CD4-positive, alpha-beta memory T cell (primary cell): ENCODE measurements around the gene USP28. TPM values are rescaled to one million over a fixed set of nuclear protein-coding genes. Genes with fewer than 3 reads are reported as not detected.
A peak's percentile ranks its signal among the peaks of the same experiment; 100 is the strongest.
"Not testable (repeated sequence)": the region's sequence is repeated elsewhere in the genome, so short reads cannot be mapped to it uniquely, and the experiment has no call there.

ENCODE experiments used
- CTCF ChIA-PET: fragments of 350-600 bp; sonication (Branson Sonifier 250); formaldehyde crosslinking; loops from one replicate; lab custom pipeline; 2021; ENCODE audit warnings: inconsistent platforms; ENCODE audit not compliant: partially characterized antibody; lab: Charles Lee
- POLR2A ChIA-PET: fragments of 350-600 bp; sonication (Branson Sonifier 250); formaldehyde crosslinking; loops from one replicate; lab custom pipeline; 2021; ENCODE audit not compliant: partially characterized antibody; lab: Charles Lee
- DNase-seq, 5 donors: peaks; one replicate each; pipeline versions ENCODE4 v3.0.0 to v3.0.0-alpha.2; 2020 to 2022; ENCODE audit warnings: mixed read lengths in 1 of 5
- H3K27ac ChIP-seq: one replicate; pipeline ENCODE4 v1.7.0; 2013; ENCODE audit warnings: low read depth, low read length
- H3K27me3 ChIP-seq: 2 replicates; pipeline ENCODE4 v1.7.0; 2013; ENCODE audit warnings: mild to moderate bottlenecking, low read length, moderate library complexity; ENCODE audit not compliant: insufficient read depth
- H3K36me3 ChIP-seq: 2 replicates; pipeline ENCODE4 v1.7.0; 2013; ENCODE audit warnings: mild to moderate bottlenecking, low read length, moderate library complexity; ENCODE audit not compliant: insufficient read depth
- H3K4me1 ChIP-seq: 2 replicates; pipeline ENCODE4 v1.7.0; 2013; ENCODE audit warnings: mild to moderate bottlenecking, low read length, moderate library complexity; ENCODE audit not compliant: insufficient read depth
- H3K4me3 ChIP-seq, 2 donors: one replicate each; pipeline ENCODE4 v1.7.0; 2013; ENCODE audit warnings: low read length in 2 of 2, mild to moderate bottlenecking in 1 of 2
- H3K9me3 ChIP-seq, 2 donors: one replicate each; pipeline ENCODE4 v1.7.0; 2013; ENCODE audit warnings: low read length in 2 of 2, control low read depth in 1 of 2; ENCODE audit not compliant: control insufficient read depth in 1 of 2
- H3K27ac Mint-ChIP-seq, 7 donors: one replicate each; pipeline ENCODE4 v1.8.0; 2020 to 2021; ENCODE audit warnings: mixed read lengths in 7 of 7, mild to moderate bottlenecking in 6 of 7, inconsistent platforms in 3 of 7, moderate library complexity in 3 of 7
- H3K27me3 Mint-ChIP-seq, 2 donors: one replicate each; pipeline ENCODE4 v1.8.0; 2020 to 2021; ENCODE audit warnings: mixed read lengths in 2 of 2
- H3K36me3 Mint-ChIP-seq, 2 donors: one replicate each; pipeline ENCODE4 v1.8.0; 2020 to 2021; ENCODE audit warnings: mixed read lengths in 2 of 2, inconsistent platforms in 1 of 2, mild to moderate bottlenecking in 1 of 2
- H3K4me1 Mint-ChIP-seq, 4 donors: one replicate each; pipeline ENCODE4 v1.8.0; 2020 to 2021; ENCODE audit warnings: mixed read lengths in 4 of 4, mild to moderate bottlenecking in 1 of 4
- H3K4me3 Mint-ChIP-seq, 8 donors: one replicate each; pipeline ENCODE4 v1.8.0; 2020 to 2021; ENCODE audit warnings: mixed read lengths in 8 of 8, mild to moderate bottlenecking in 7 of 8, moderate library complexity in 6 of 8, inconsistent platforms in 3 of 8
- H3K9me3 Mint-ChIP-seq, 8 donors: one replicate each; pipeline ENCODE4 v1.8.0; 2020 to 2021; ENCODE audit warnings: mixed read lengths in 8 of 8, mild to moderate bottlenecking in 5 of 8, inconsistent platforms in 3 of 8, moderate library complexity in 1 of 8
- intact Hi-C: fragments of 100-400 bp; cut with micrococcal nuclease; formaldehyde crosslinking; loops from one replicate; pipeline ENCODE4 v1.15.1; 2023
- polyA plus RNA-seq, 2 donors: library from polyadenylated mRNA; unstranded; fragments of 300-500 nt; fragmentation: Illumina TruSeq; gene quantifications; one replicate each; pipeline ENCODE4 v1.2.3, GENCODE V29; 2021
- total RNA-seq, 2 experiments: library from RNA; stranded (reverse); gene quantifications; one replicate each; pipeline ENCODE4 v1.2.3, GENCODE V29; 2021

USP28 gene
- total and polyA plus RNA-seq, 4 experiments from 2014 or later: 17.2 to 22.4 (median 18.3) TPM

GRCh38 chr11:113805640-113806039, 69.7 kb downstream of the USP28 start:
- Mint-ChIP-seq H3K27me3 (no peaks in the 10 kb centered on the region), H3K36me3 (peaks cover 45 to 70% of the 10 kb centered on the region in 2 donors), H3K4me1 (no peaks in the 10 kb centered on the region), H3K9me3 (no peaks in the 10 kb centered on the region), H3K4me3 (no peak overlapping the region), H3K27ac (no peak overlapping the region)
- H3K4me3 ChIP-seq: no peak overlapping the region
- no peak for DNase-seq
- ChIA-PET POLR2A (no interaction called here), CTCF (interaction anchor here (1.0 to 1.5 kb wide), 4 partner anchors 10 to 18 kb away, joined by 3 to 4 read pairs (median 3); no protein-coding TSS in a partner anchor)
- H3K4me1 ChIP-seq: no peaks in the 10 kb centered on the region
- no peak overlapping the region for H3K27ac ChIP-seq
- intact Hi-C loops: no loop called here
- no peaks in the 10 kb centered on the region for H3K36me3 ChIP-seq
- H3K9me3 ChIP-seq: no peaks in the 10 kb centered on the region
- H3K27me3 ChIP-seq: no peaks in the 10 kb centered on the region

GRCh38 chr11:113802621-113803020, 72.8 kb downstream of the USP28 start:
- H3K4me3 Mint-ChIP-seq: no peak overlapping the region
- Histone ChIP-seq H3K27me3 (no peaks in the 10 kb centered on the region), H3K27ac (no peak overlapping the region), H3K9me3 (no peaks in the 10 kb centered on the region), H3K36me3 (no peaks in the 10 kb centered on the region), H3K4me1 (no peaks in the 10 kb centered on the region), H3K4me3 (no peak overlapping the region)
- no peak overlapping the region for H3K27ac Mint-ChIP-seq
- no peaks in the 10 kb centered on the region for H3K4me1 Mint-ChIP-seq
- no peaks in the 10 kb centered on the region for H3K27me3 Mint-ChIP-seq
- CTCF ChIA-PET: no interaction called here
- DNase-seq: no peak
- intact Hi-C loops: no loop called here
- H3K9me3 Mint-ChIP-seq: no peaks in the 10 kb centered on the region
- peaks cover 46 to 62% of the 10 kb centered on the region in 2 donors for H3K36me3 Mint-ChIP-seq
- POLR2A ChIA-PET: no interaction called here

- no peaks in the 10 kb centered on the region for H3K27me3 ChIP-seq
- no peak overlapping the region for H3K27ac ChIP-seq
- H3K36me3 Mint-ChIP-seq: peaks cover 20 to 27% of the 10 kb centered on the region in 2 donors
- H3K27ac Mint-ChIP-seq: peak overlapping the region in 1 of 7 donors; percentile 31
- CTCF ChIA-PET: interaction anchor here (0.7 to 3.5 kb wide), 17 partner anchors 10 to 1575 kb away, joined by 3 to 18 read pairs (median 4); no protein-coding TSS in a partner anchor
- no peaks in the 10 kb centered on the region for H3K4me1 ChIP-seq
- POLR2A ChIA-PET: no interaction called here
- H3K4me1 Mint-ChIP-seq: no peaks in the 10 kb centered on the region
- H3K9me3 ChIP-seq: no peaks in the 10 kb centered on the region
- intact Hi-C loops: loop anchor here (1.0 kb wide), 1 partner anchor 491 kb away; no protein-coding TSS in a partner anchor
- peaks cover 0 to 2% (median 0%) of the 10 kb centered on the region in 8 donors for H3K9me3 Mint-ChIP-seq
- H3K4me3 Mint-ChIP-seq: no peak overlapping the region
- DNase-seq: peak in 4 of 5 donors; percentile 12 to 20 (median 15)
- no peak overlapping the region for H3K4me3 ChIP-seq
- no peaks in the 10 kb centered on the region for H3K27me3 Mint-ChIP-seq
- H3K36me3 ChIP-seq: no peaks in the 10 kb centered on the region
Measured at GRCh38 chr11:113796663-113797259, 78.6 kb downstream of the USP28 start.

GRCh38 chr11:113789675-113790320, 85.6 kb downstream of the USP28 start:
- H3K4me1 Mint-ChIP-seq: no peaks in the 10 kb centered on the region
- intact Hi-C loops: no loop called here
- no peak overlapping the region for H3K27ac Mint-ChIP-seq
- H3K9me3 Mint-ChIP-seq: no peaks in the 10 kb centered on the region
- Histone ChIP-seq H3K4me1 (no peaks in the 10 kb centered on the region), H3K27me3 (no peaks in the 10 kb centered on the region), H3K4me3 (no peak overlapping the region), H3K27ac (no peak overlapping the region), H3K9me3 (no peaks in the 10 kb centered on the region), H3K36me3 (no peaks in the 10 kb centered on the region)
- H3K4me3 Mint-ChIP-seq: no peak overlapping the region
- no peaks in the 10 kb centered on the region for H3K36me3 Mint-ChIP-seq
- no peak for DNase-seq
- peaks cover 3 to 10% of the 10 kb centered on the region in 2 donors for H3K27me3 Mint-ChIP-seq
- ChIA-PET CTCF (no interaction called here), POLR2A (no interaction called here)

- H3K9me3 ChIP-seq, H3K4me1 ChIP-seq, POLR2A ChIA-PET, H3K27ac Mint-ChIP-seq, H3K36me3 Mint-ChIP-seq, DNase-seq, CTCF ChIA-PET, H3K4me3 ChIP-seq, H3K4me3 Mint-ChIP-seq, H3K27ac ChIP-seq, intact Hi-C loops, H3K27me3 ChIP-seq, H3K4me1 Mint-ChIP-seq, H3K36me3 ChIP-seq, H3K27me3 Mint-ChIP-seq, H3K9me3 Mint-ChIP-seq: not testable (repeated sequence)
Measured at GRCh38 chr11:113789016-113789415, 86.4 kb downstream of the USP28 start.

GRCh38 chr11:113782134-113782533, 93.2 kb downstream of the USP28 start:
- H3K36me3 Mint-ChIP-seq: no peaks in the 10 kb centered on the region
- H3K27ac ChIP-seq: no peak overlapping the region
- no peaks in the 10 kb centered on the region for H3K4me1 ChIP-seq
- no peaks in the 10 kb centered on the region for H3K9me3 Mint-ChIP-seq
- no peak for DNase-seq
- ChIA-PET POLR2A (interaction anchor here (1.0 kb wide), 1 partner anchor 9 kb away, joined by 3 read pairs; the partner anchor contains the start of gene ZW10), CTCF (interaction anchor here (0.9 kb wide), 1 partner anchor 13 kb away, joined by 7 read pairs; no protein-coding TSS in a partner anchor)
- no peak overlapping the region for H3K4me3 Mint-ChIP-seq
- no peaks in the 10 kb centered on the region for H3K9me3 ChIP-seq
- no peaks in the 10 kb centered on the region for H3K36me3 ChIP-seq
- H3K27me3 ChIP-seq: no peaks in the 10 kb centered on the region
- H3K4me3 ChIP-seq: no peak overlapping the region
- H3K4me1 Mint-ChIP-seq: no peaks in the 10 kb centered on the region
- H3K27me3 Mint-ChIP-seq: peaks cover 12 to 23% of the 10 kb centered on the region in 2 donors
- intact Hi-C loops: no loop called here
- H3K27ac Mint-ChIP-seq: no peak overlapping the region

GRCh38 chr11:113781682-113782081, 93.7 kb downstream of the USP28 start:
- ChIA-PET POLR2A (interaction anchor here (1.0 kb wide), 1 partner anchor 8 kb away, joined by 3 read pairs; the partner anchor contains the start of gene ZW10), CTCF (interaction anchor here (0.9 kb wide), 1 partner anchor 12 kb away, joined by 7 read pairs; no protein-coding TSS in a partner anchor)
- no peaks in the 10 kb centered on the region for H3K27me3 ChIP-seq
- H3K27me3 Mint-ChIP-seq: peaks cover 12 to 23% of the 10 kb centered on the region in 2 donors
- DNase-seq: no peak
- H3K4me3 Mint-ChIP-seq: no peak overlapping the region
- H3K4me1 ChIP-seq: no peaks in the 10 kb centered on the region
- no peaks in the 10 kb centered on the region for H3K4me1 Mint-ChIP-seq
- intact Hi-C loops: no loop called here
- H3K4me3 ChIP-seq: no peak overlapping the region
- no peak overlapping the region for H3K27ac ChIP-seq
- no peaks in the 10 kb centered on the region for H3K9me3 Mint-ChIP-seq
- H3K36me3 Mint-ChIP-seq: no peaks in the 10 kb centered on the region
- no peaks in the 10 kb centered on the region for H3K9me3 ChIP-seq
- no peak overlapping the region for H3K27ac Mint-ChIP-seq
- H3K36me3 ChIP-seq: no peaks in the 10 kb centered on the region
